Ecto neural progenitor cell (in vitro differentiated cells): ENCODE data around the gene NFE2L3.
A peak's percentile ranks its signal among the peaks of the same experiment; 100 is the strongest.

ENCODE experiments used
- DNase-seq: peaks from one replicate; pipeline ENCODE4 v3.0.0-alpha.2; 2018; ENCODE audit warnings: low spot score

NFE2L3 gene

GRCh38 chr7:26200444-26201246, 48.6 kb downstream of the NFE2L3 start, which contains the start of gene HNRNPA2B1:
Gene HNRNPA2B1, minus strand, starts transcription at chr7:26200746. Its CDS starts 169 bp downstream, at chr7:26200577.
- DNase-seq: peak; percentile 98

GRCh38 chr7:26201247-26202018, 49.4 kb downstream of the NFE2L3 start, which contains the start of gene CBX3:
Gene CBX3, plus strand, starts transcription at chr7:26201745. Its CDS starts 1,254 bp downstream, at chr7:26202999.
- DNase-seq: peak; percentile 97

GRCh38 chr7:26202019-26202990, 50.3 kb downstream of the NFE2L3 start:
- no peak for DNase-seq

GRCh38 chr7:26203016-26203415, 51.0 kb downstream of the NFE2L3 start:
- DNase-seq: no peak

GRCh38 chr7:26208040-26208439, 56.0 kb downstream of the NFE2L3 start:
- DNase-seq: no peak

- DNase-seq: no peak
These were observed 61.1 kb downstream of the NFE2L3 start for GRCh38 chr7:26212921-26213718.

- DNase-seq: no peak
These were observed 62.0 kb downstream of the NFE2L3 start for GRCh38 chr7:26213807-26214515.

- DNase-seq: no peak
These were observed 64.1 kb downstream of the NFE2L3 start for GRCh38 chr7:26216049-26216448.

GRCh38 chr7:26224359-26224758, 72.4 kb downstream of the NFE2L3 start:
- peak; percentile 15 for DNase-seq

- no peak for DNase-seq
These were observed 76.0 kb downstream of the NFE2L3 start for GRCh38 chr7:26227987-26228386.

- DNase-seq: peak; percentile 8
These were observed 82.0 kb downstream of the NFE2L3 start for GRCh38 chr7:26233902-26234511.
